ENCODE data around the gene ANKRD63.

ANKRD63 gene

DNA sequence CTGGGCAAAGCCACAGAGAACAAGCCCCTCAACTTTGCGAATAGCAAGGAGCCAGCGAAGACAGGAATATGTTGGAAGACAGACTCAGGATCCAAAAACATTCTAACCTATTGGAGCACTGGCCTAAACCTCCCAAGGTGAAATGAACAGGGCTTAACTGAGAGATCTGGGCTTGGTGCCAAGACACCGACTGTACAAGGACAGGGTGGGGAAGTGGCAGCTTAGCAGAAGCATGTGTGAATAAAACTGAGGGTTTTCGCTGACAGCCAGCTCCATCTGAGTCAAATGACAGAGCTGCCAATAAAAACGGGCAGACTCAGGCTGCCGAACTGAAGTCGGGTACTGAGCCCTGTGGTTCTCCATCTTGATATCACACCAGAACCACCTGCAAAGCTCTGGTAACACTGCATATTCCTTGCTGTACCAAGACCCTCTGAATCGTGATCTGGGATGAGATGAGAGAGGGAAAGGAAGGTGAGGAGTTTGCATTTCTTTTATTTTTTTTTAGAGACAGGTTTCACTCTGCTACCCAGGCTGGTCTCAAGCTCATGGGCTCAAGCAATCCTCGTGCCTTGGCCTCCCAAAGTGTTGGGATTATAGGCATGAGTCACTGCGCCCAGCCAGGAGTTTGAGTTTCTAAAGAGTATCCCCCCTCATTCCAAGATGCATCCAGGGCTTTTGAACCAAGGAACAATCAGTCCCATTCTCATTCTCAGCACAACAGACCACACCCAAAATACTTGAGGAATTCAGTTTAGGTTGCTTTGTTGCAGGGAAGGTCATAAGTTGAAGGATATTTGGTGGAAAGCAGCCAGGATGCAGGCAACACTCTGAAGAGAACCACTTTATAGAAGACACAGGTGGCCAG is 30.9 kb upstream of the ANKRD63 start:
- no peak for DNase-seq

GRCh38 chr15:40312370-40313158 is 29.7 kb upstream of the ANKRD63 start:
- DNase-seq = no peak

DNA sequence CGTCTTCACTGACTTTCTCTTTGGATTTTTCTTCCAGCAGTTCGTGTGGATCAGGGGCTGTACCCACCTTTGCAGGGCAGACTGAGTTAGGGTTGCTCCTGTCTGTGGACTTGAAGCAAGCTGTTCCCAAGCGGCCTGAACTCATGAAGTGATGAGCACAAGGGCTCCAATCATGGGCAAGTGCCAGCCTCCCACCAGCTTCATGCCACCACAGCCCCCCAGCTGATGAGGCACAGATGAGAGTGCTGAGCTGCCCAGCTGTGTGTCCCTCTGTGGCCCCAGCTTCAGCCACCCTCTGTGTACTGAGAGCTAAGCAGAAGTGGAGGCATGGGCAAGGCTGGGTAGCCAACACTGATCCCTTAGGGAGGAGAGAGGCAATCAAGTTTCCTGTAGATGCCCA is 28.1 kb upstream of the ANKRD63 start:
- DNase-seq = no peak

DNA sequence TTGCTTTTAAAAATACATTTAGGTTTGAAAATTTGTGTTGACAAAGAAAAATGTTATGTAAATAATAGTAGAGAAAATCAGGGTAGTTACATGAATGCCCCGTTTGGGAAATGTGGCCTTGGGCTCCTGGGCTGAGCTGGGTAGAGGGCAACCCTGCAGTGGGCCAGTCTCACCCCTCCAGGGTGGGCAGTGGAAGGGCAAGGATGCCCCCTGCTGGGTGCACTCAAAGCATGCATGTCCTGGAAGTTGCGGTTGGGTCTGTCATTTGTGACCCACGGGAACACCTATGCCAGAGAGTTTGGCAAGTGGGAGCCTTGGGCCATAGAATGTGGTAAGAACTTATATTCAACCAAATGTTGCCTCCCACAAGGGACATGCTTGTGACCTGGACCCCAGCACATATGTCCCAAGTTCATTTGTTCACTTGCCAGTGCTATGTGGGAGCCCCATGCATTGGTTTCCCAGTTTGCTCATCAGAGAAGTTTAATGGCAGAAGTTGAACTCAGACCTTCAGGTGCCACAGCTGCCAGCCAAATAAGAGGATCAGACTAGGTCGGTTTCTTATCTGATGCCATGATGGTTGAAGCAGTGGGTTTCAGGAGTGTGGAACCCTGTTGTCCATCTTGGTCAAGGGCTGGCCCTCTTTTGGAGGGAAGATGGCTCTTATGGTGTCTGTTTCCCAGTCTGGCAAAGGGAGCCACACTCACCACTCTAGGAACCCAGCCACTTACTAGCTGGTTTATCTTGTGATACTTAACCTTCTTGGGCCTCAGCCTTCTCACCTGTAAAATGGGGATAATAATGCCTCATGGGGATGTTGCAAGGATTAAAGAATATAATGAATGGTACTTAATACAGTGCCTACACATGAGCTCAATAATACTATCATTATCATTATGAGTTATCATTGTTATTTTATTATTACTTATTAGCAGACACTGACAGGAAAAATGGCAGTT is 27.4 kb upstream of the ANKRD63 start:
- DNase-seq = peak; percentile 63 to 70

DNA sequence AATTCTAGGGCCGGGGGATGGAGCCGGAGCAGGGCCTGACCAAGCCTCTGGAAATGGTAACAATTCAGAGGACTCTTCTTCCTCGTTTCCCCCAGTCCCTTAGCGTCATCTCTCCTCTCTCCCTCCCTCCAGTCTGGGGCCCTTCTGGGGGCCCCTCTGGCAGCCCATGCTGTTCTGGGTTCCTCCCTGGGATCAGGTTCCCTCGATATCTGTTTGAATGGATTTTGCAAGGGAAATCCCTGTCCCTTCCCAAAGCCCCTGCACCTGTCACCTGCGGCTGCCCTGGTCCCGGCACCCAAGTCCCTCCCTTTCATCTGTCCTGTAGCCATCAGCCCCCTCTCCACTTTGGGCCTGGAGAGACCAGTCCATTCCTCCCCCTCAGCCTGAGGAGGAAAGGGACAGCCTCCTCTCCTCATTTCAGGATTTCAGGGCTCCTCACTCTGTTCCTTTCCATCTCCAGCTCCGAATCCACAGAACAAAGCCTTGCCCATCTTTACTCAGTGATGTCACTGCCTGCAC is 26.5 kb upstream of the ANKRD63 start:
- DNase-seq = no peak

DNA sequence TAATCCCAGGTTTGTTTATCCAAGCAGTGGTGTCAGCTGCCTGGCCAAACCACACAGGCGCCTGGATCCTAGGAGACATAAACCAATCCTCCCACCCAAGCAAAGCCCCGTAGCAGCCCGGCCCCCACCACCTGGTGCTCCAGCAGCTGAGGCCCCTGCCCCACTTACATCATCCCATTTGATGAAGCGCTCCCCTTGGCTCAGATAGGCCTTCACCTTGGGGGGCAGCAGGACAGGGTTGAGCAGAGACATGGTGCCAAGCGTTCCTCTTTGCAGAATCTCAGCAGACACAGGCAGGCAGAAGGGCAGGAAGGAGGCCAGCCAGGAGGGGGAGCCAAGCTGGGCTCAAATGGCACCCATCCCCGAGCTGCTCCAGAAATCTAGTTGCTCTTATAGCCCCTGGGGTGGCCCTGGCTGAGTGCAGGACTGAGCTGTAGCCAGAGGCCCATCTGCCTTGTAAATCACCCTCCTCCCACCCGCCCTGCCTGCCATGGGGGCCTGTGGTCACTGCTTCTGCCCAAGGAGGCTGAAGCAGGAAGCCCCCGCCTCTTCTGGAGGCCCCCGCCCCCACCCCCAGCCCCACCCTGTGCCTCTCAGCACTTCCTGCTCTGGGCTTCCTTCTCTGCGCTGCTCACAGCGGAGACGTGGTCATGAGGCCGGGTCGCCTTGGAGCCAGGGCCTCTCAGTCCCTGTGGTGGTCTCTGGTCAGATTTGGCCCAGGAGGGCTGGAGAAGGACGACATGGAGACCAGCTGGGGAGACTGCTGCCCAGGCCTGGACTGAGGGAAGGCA is 24.8 kb upstream of the ANKRD63 start, which contains the start of gene PLCB2:
TSS of gene PLCB2 (minus strand) at position 515 of the 791 bp plus-strand sequence. CDS start at position 252, 263 bp downstream.
- DNase-seq = peak; percentile 68

GRCh38 chr15:40306908-40307307 is 24.0 kb upstream of the ANKRD63 start:
- no peak for DNase-seq

DNA sequence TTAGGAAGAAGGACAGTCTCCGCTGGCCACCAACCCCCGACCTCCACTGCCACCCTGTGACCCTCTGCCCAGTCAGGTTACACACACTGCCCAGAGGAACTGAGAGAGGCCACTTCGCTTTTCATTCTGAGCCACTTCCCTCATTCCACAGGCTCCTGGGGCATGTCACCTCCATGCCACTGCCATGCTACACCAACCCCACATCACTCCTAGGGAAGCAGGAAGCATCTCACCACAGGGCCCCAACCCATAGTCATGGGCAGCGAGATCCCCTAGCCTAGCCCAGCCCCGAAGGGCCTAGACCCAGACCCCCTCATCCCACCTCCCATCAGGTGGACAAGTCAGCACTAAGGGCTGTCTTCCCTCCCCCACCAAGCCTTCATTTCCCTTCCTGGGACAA is 23.5 kb upstream of the ANKRD63 start:
- no peak for DNase-seq

GRCh38 chr15:40305281-40305680 is 22.4 kb upstream of the ANKRD63 start:
- DNase-seq = no peak

DNA sequence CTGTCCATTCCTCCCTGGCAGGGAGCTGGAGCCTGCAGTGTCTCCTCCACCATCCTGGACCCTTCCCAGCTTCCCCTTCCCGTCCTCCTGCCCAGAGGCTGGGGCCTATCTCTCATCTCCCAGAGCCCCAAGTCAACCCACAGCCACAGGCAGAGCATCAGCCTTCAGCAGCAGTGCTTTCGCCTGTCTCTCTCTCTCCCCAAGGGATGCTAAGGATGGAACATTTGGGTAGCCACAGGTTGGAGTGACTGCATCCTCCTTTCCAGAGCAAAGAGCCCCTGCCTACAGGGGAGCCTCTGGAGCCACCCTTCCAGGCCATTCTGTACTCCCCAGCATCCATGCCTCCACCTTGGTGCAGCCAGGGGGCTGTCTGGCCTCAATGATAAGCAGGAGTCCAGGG is 20.7 kb upstream of the ANKRD63 start:
- DNase-seq = no peak

- DNase-seq = no peak
These were observed 20.1 kb upstream of the ANKRD63 start for GRCh38 chr15:40302981-40303380.

- no peak for DNase-seq
These were observed 19.5 kb upstream of the ANKRD63 start for GRCh38 chr15:40302288-40302886.

- DNase-seq = no peak
These were observed 18.8 kb upstream of the ANKRD63 start for GRCh38 chr15:40301467-40302179.

DNA sequence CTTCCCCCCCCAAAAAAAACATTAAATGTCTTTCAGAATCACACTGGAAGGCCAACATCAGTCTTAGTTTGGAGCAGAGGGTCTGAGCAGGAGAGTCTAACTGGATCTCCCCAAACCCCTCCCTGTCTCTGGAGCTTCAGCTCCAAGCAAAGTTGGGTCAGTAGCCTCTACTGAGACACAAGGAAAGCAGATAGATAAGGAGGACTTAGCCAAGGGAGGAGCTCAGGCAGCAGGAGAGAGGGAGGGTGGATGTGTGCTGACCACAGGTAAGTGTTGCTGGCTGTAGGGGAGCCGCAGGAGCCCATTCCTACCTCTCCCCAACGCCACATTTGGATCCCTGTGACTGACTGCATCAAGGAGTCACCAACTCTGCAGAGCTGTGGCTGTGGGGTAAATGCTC is 17.9 kb upstream of the ANKRD63 start:
- DNase-seq = no peak

GRCh38 chr15:40300367-40300766 is 17.5 kb upstream of the ANKRD63 start:
- no peak for DNase-seq

GRCh38 chr15:40298216-40298935 is 15.5 kb upstream of the ANKRD63 start:
- DNase-seq = no peak

GRCh38 chr15:40297356-40297755 is 14.5 kb upstream of the ANKRD63 start:
- DNase-seq = no peak

GRCh38 chr15:40296561-40297230 is 13.8 kb upstream of the ANKRD63 start:
- no peak for DNase-seq

DNA sequence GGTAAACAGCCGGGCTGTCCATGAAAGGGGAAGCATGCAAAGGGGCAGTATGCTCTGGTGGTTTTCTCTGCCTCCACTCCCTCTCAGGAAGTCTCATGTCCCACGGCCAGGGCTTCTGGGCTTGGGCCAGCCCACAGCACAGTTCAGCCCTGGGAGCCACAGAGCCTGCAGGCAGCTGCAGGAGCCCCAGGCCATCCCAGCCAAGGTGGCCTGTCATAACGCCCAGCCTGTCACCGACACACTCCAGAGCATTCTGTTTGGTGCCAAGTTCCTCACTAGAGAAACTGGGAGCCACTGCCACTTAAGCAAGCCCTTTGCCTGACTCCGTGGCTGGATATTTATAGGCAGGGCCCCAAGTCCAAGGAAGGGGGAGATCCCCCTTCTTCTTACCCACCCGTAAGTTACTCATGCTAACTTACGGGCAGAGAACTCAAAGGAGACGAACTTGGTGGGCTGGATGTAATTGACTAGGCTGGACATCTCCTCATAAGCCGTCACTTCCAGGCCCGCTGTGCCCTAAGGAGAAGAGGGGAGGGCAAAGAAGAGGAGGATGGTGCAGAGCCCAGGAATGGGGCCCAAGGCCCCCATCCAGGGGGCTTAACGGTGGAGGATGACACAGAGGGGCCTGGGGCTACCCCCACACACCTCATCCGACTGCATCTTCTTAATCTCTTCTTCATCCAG is 13.2 kb upstream of the ANKRD63 start:
- no peak for DNase-seq
